ENCODE measurements around the gene FAM193A.
"Not testable (repeated sequence)": the region's sequence is repeated elsewhere in the genome, so short reads cannot be mapped to it uniquely, and the experiment has no call there.

Gene FAM193A

DNA sequence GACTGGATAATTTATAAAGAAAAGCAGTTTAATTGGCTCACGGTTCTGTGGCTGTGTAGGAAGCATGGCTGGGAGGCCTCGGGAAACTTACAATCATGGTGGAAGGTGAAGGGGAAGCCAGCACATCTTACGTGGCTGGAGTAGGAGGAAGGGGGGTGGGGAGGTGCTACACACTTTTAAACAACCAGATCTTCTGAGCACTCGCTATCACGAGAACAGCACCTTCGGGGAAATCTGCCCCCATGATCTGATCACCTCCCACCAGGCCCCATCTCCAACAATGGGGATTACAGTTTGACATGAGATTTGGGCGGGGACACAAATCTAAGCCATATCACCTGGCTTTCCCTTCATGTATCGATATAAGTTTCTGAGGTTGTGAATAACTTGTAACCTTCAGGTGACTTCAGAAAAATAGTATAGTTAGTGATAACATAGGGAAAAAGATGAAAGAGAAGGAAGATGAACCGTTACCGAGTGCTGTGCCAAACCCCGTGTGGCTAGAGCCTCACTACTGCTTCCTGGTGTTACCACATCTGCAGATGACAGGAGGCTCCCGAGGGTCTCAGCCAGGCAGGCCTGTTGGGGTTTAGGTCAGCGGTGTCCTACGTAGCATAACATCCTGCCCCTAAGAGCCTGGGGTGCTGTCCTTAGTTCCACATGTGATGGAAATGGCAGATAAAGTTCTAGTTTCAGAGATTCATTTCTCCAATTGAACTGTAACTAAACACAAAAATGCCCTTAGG, 116.1 kb downstream of the FAM193A start:
- DNase-seq, result no peak

DNA sequence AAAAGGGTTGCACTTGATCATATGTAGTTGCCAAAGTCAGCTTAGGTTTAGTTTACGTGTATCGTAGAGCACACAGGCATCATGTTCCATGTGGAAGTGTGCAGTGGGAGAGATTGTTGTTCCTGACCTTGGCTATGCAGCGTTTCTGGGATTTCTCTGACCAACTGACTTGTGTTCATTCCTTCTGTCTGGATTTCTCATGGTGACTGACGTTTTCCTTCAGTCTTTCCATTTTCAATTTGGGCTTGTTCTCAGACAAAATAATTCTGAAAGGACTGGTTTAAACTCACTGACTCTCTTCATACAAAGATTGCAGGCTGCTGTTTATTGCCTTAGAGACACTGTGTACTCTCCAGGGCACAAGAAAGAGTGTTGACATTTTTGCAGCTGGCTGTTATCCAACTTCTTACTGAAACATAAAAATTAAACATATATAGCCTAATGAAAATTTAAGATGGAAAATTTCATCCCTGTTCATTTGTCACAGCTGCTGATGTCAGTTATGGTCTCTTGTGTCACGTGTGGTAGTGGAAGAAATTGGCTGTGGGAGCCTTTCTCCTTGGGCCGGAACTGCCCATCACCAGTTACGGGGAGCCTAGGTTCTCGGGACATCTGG, 124.3 kb downstream of the FAM193A start:
- no peak for DNase-seq

DNA sequence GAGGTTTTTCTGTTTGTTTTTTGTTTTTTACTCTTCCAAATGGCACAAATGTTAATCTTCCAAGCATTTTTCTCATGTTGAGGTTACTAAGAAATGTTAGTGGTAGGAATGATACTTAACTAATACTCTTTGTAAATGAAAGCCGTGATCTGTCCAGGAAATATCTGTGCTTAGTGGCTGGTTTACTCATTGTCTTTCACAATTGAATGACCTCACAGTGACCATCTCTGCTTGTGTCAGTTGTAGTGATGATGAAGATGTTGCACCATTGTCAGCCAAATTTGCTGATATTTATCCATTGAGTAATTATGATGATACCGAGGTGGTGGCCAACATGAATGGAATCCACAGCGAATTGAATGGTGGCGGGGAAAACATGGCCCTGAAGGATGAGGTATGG, 126.2 kb downstream of the FAM193A start:
- no peak for DNase-seq

DNA sequence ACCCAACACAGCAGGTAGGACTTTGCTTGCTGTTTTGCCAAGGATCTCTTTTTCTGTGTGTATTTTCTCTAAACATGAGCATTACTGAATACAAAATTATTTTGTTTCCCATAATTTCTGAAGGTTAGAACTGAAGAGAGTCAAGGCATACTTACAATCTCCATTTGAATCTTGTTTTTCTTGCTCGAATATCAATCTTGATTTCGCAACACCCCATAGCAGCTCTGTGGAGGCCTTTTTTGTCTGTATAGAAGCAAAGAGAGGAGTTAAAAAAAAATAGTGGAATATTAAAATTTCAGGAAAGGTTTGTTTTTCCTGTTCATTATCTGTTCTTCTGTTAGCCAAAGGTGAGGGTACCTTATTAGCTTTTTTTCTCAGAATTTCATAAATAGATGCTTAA, 126.8 kb downstream of the FAM193A start:
- no peak for DNase-seq

DNA sequence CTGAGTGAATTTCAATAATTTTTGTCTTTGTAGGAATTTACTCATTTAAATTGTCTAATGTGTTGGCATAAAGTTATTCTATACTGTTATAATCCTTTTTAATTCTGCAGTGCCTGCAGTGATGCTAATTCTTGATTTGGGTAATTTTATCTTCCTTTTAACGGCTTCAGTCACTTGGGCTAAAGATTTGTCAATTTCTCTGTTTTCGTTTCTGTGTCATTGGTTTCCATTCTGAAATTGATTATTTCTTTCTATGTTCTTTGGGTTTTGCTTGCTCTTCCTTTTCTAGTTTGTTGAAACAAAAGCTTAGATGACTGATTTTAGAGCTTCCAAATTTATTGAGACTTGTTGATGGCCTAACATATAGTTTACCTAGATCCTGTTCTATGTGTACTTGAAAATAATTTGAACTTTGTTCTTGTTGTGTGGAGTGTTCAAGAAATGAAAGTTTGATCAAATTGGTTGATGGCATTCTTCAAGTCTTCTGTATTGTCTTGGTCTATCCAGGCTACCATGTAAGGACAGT, 130.3 kb downstream of the FAM193A start:
- DNase-seq, result no peak

DNA sequence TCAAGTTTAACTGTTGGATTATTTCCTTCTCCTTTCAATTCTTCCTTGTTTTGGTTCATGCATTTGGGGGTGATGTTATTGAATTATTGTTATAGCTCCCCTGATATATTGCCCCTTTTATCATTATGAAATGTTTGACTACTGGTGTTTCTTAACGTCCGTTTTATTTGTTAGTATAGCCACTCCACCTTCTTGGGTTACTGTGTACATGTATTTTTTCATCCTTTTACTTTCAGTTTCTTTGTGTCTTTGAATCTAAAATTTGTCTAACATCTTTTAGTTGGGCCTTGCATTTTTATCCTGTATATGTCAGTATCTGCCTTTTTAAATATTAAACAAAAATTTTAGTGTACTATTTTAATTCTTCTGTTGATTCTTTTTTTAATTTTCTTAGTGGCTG, 131.0 kb downstream of the FAM193A start:
- DNase-seq, result no peak

DNA sequence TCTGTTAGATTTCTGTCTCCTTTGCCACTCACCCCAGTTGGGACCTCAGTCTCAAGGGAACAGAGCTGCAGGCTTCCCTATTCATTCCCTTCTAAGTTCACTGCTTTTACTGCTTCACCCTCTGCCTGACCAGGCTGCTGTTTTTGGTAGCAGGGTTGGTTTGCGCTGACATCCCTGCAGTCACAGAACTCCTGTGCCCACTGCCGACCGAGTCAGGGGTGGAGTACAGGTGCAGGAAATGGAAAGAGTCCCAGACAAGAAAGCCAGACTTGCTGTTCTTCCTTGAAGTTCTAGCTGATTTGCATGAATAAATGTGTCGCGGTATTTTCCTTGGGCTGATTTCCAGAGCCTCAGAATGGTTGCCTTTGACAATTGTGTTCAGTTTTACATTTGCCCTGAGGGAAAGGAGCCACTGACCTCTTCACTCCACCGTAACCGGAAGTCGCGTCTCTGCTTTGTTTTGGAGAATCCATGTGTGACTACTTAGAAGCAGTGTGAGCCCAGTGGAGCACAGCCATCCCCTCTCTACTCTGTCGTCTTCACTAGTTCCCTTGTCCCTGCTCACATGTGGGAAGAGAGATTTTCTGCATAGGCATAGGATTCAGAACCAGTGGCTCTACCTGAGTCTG, 134.9 kb downstream of the FAM193A start:
- no peak for DNase-seq

DNA sequence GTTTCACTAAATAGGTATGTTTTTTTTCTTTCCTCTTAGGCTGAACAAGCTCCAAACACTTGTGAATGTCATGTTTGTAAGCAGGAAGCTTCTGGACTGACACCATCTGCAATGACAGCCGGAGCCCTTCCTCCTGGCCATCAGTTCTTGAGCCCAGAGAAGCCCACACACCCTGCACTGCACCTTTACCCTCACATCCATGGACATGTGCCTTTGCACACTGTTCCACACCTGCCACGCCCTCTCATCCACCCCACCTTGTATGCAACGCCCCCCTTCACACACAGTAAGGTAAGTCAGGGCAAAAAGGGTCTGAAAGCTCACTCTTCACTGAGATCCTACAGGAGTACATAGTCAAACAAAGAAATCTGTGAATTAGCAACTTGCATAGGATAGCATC, 135.6 kb downstream of the FAM193A start:
- no peak for DNase-seq

DNA sequence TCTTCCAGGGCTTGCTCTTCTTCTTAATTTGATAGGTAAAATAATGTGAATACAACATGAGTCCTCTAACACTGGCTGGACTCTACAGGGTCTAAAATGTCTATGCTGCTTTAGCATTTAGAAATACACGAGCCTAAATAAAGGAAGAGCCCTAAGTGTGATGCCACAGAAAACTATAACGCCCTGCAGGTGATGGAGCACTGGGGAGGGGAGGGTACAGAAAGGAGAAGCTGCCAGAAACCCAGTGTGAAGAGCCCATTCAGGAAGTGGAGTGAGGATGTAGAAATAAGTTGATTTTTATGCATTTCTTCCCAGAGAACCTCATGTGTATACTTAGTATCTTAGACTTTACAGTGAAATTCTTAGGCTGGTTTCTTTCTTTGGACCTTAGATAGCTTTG, 136.3 kb downstream of the FAM193A start:
- no peak for DNase-seq

DNA sequence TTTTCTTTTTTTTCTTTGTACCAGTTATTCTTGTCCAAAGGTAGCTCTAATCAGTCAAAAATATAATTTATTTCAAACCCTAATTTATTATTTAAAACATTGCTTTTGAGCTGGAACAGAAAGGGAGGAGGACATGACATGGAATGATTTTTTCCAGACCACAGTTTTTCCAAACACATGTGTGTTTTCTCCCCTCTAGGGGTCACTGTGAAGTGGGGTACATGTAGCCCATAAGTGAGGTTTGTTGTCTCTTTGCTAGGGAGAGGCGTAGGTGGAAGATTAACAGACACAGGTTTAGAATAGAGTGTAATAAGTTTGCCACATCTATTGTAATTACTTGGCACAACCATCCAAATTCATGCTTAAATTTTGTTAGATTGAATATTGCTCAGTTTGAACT, 136.7 kb downstream of the FAM193A start:
- DNase-seq, result no peak

DNA sequence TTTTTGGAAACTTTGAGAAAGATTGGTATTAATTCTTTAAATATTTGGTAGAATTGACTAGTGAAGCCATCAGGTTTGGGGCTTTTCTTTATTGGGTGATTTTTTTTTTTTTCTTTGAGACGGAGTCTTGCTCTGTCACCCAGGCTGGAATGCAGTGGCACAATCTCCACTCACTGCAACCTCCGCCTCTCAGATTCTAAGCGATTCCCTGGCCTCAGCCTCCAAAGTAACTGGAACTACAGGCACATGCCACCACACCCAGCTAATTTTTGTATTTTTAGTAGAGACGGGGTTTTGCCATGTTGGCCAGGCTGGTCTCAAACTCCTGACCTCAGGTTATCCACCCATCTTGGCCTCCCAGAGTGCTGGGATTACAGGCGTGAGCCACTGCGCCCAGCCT, 143.3 kb downstream of the FAM193A start:
- not testable (repeated sequence) for DNase-seq

DNA sequence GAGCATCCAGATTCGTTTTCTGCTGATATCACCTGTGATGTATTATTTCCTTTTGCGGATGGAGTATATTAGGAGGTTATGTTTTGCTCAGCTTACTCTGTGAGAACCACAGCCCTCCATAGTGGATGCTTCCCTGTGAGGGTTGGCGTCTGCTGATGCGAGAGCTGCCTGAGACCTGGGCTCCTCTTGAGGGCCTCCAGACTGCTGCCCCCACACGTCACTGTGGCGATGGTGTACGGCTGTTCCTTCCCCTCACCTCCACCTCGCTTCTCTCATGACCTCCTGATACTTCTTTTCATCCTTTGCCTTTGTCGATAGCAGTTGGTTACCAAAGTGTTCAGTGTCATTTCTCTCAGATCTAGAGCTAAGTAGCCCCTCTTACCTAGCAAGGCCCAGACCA, 148.0 kb downstream of the FAM193A start:
- DNase-seq, result no peak

DNA sequence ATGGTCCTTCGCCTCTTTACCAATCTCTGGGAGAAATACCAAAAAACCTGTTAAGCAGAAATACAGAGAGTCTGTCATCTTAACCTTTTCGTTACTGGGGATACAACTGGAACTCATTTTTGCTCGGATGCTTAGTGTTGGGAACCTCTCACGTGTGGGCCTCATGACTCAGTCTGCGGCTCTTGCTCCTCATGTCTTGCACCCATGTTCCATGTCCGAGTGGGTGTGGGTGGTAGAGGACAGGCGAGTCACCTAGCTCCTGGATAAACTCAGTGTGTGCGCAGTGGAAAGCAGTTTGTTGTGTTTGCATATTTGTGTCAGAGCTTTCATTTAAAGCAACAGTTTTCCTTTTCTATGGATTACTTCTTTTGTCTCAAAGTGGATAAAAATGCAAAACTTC, 149.1 kb downstream of the FAM193A start:
- DNase-seq, result no peak

DNA sequence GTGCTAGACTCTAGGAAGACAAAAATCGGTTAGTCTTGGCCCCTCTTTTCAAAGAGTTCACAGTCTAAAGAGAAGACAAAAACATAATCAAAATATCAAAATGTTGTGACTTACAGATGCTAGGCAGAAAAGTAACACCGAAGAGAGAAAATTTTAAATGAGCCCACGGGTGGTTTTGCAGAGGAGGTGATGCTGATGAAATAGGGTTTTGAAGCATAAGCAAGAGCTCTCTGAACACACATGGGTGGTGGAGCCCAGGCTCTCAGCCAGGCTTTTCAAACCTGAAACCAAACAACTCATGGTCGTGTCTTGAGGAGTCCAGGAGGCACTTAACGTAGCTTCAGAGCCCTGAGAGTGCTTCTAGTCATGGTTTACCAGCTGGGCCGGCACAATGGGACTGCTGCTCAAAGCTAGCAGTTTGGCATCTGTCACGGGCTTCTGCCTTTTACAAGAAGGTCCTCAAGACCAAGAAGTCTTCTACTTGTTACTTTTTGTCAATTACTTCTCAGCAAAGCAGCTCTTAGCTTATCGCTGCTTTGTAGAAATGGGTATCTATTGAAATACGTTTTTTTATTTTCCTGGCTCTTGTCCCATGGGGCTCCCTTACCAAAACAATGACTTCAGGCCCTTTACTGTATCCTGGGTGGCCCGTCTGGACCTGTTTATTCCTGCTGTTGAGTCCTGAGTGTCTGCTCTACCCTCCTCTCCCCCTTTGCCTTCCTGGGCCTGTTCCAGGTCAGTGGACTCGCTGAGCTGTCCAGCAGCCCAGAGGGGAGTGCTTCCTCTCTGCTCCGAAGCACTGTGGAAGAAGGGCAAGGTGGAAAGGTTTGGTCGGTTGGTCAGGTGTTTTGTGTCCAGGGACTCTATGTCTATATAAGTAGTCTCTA, 150.2 kb downstream of the FAM193A start:
- no peak for DNase-seq

DNA sequence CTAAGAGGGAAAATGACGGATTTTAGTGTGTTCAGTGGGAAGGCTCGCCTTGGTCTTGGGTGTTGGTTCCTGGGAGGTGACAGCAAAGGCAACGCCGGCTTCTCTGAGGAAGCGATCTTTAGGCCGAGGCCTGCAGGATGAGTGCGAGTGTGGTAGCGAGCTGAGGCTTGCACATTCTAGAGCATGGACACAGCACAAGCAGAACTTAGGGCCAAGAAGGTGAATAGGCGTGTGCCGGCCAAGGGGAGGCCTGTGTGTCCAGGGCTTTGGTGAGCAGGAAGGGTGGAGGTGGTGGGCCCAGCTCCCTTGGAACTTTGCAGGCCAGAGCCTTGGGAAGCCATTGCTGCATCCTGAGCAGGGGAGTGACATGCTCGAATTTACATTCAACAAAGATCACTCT, 151.8 kb downstream of the FAM193A start:
- no peak for DNase-seq

DNA sequence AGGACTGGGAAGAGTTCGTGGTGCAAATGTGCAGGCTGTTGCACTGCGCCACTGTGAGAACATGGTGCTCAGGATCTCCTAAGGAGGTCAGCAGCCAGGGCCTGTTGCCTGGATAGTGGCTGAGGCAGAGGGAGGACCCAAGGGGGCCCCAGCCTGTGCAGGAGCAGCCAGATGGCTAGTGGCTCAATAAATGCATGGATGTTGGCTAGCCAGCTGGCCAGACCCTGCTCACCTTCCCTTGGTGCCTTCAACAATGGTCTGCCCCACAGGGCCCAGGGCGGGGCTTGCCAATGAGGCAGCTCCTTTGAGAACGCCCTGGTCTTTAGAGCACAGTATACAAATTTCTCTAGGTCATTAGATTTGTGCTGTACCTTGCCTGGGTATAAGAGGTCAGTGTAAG, 152.2 kb downstream of the FAM193A start:
- no peak for DNase-seq

DNA sequence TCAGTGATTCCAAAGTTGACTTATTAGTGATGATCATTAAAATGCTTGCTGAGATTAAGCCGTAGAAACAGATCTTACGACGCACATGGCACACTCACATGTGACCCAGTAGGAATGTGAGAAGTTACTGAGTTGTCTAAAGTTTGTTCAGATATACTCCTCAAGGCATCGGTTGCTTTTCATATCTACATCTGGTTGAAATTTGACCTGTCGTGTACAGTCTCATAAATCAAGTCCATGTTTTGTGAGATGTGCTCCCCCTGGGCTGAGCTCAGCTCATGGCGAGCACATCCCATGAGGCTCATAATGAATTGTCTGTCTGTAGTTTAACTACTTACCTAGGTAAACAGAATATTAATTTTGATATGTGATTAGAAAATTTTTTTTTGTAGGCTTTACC, 152.7 kb downstream of the FAM193A start:
- no peak for DNase-seq

DNA sequence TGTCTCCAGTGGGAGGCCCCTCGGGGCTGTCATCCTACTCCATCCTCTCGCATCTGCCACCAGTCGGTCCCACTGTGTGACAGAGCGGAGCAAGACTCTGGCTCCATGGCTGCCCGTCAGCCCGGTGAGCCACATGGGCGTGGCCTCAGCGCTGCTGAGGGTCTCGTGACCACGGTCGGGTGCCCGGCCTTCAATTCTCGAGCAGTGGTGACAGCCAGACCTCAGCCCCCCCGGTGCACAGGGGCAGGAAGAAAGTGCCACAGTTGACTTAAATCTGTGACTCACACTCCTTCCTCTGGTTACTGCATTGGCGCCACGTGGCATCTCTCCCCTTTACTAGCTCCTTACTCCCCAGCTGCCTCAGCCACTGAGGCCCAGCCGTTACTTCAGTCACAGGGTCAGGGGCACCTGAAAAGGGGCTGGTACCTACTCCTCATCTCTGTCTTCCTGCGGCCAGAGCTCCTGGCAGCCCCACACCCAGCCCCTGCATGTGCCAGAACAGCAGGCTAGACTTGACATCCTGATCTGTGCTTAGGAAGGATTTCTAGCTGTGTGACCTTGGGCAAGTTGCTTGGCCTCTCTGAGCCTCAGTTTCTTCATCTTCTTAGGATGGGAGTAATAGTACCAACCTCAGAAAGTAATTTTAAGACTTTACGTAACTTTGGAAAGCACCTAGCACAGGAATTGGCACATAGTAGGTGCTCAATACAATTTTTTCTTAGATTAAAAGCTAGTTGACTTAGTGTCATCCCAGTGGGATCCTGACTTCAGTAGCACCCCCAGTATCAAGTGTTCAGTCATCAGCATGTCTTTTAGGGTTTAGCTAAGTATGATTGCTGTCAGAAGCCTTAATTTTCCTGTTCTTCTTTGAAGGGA, 153.6 kb downstream of the FAM193A start:
- DNase-seq, result peak; percentile 53

DNA sequence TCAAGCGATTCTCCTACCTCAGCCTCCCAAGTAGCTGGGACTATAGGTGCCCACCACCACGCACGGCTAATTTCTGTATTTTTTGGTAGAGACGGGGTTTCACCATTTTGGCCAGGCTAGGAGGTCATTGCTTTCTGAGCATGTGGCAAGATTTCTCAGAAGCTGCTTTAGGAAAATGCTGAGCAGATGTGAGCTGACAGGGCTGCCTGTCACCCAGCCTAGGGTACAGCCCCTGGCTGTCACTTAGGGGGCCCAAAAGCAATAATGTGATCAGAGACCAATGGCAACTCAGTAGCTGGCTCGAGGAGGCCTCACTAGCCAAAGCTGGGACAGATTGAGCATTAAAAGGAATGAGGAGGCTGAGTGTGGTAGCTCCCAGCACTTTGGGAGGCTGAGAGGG, 154.9 kb downstream of the FAM193A start:
- DNase-seq, result no peak

DNA sequence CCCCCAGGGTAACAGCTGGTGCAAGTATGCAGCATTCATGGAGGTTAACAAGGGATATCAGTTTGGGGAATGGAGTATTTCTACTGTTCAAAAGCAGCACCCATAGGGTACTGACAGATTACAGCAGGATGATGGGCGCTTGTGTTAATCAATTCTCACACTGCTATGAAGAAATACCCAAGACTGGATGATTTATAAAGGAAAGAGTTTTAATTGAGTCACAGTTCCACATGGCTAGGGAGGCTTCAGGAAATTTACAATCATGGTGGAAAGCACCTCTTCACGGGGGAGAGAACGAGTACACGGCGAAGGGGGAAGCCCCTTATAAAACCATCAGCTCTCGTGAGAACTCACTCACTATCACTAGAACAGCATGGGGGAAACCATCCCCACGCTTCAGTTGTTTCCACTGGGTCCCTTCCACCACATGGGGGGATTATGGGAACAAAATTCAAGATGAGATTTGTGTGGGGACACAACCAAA, 155.5 kb downstream of the FAM193A start:
- no peak for DNase-seq

DNA sequence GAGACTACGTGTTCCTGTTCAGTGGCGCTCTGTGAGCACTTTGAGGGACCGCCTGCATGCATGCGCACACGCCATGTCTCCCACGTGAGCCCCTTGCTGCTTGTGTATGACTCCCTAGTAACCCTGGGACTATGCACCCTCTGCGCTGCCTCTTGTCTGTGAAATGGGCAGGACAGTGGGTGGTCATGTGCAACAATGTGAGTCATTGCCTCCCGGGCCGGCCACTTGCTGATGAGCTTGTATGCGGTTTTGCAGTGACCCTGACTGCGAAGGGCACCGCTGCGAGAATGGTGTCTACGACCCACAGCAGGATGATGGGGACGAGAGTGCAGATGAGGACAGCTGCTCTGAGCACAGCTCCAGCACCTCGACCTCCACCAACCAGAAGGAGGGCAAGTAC, 158.2 kb downstream of the FAM193A start:
- no peak for DNase-seq

Data from activated CD8-positive, alpha-beta memory T cell treated with anti-CD3 and anti-CD28 coated beads, Interleukin-2, amount 50 U/mL, for 4 hours (primary cell).